CD4-positive, alpha-beta T cell treated with Interleukin-12 subunit alpha and Interleukin-12 subunit beta, for 1 hour (primary cell): ENCODE measurements around the gene RPTN.
"Not testable (repeated sequence)": the region's sequence is repeated elsewhere in the genome, so short reads cannot be mapped to it uniquely, and the experiment has no call there.

ENCODE experiments used
- DNase-seq: peaks from one replicate; pipeline ENCODE4 v3.0.0-alpha.2; 2020

Gene RPTN

DNA sequence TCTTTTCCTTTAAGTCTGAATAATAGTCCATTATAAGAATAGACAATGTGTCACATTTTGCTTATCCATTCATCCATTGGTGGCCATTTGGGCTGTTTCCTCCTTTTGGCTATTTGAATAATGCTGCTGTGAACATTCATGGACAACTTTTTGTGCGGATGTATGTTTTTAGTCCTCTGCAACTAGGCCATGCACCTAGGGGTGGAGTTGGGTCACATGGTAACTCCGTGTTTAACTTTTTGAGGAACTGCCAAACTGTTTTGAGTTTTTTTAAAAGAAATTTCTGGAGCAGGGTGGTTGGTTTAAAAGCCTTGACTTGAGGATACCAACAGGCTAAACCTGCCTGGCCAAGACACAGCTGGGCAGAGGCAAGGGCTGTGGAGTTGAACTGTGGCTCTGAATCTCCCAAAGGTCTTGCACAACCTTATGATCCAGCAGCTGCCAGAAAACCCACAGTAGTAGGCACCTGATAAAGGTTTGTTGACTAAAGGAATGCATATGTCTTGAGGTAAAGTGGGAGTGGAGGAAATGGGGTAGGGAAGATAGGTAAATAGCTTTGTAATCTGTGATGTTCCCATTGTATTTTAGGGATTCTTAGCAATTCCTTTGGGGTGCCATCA, 5.6 kb upstream of the RPTN start:
- no peak for DNase-seq

GRCh38 chr1:152162792-152163463, 3.9 kb upstream of the RPTN start:
- DNase-seq = no peak

- DNase-seq = no peak
Observed at GRCh38 chr1:152160576-152160975, 1.5 kb upstream of the RPTN start.

DNA sequence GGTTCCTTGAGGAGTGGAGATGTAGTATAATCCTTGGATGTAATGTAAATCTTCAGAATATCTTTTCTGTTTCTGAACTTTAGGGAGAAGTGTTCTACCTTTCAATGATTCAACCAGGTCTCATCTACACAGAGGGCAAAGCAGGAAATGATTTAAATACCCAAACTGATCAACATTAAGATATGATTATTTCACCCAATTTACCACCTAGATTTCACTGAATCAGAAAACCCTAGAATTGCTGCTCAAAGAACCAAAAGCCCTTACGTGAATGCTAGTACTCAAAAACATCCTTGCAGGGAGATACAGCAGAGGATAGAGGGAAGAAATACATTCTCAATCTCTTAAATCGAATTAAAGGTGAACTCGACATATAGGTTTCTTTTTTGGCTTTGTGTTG, 5.0 kb downstream of the RPTN start:
- no peak for DNase-seq

DNA sequence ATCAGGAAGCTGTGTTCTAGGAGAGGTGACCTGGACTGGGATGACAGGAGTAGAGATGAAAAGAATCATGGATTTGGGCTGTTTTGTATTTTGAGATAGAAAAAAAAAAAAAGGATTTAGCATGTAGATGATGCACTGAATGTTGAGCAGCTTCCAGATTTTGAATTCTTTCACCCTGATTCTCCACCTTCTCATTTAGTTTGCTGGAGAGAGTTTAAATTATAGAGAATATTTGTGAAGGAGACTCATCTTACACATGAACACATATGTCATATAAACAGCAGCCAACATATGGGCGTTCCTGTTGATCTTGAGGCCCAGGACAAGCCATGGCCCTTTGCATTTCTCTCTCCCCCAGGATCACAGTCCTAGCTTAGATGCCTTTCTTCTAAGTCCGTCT, 7.4 kb downstream of the RPTN start:
- no peak for DNase-seq

DNA sequence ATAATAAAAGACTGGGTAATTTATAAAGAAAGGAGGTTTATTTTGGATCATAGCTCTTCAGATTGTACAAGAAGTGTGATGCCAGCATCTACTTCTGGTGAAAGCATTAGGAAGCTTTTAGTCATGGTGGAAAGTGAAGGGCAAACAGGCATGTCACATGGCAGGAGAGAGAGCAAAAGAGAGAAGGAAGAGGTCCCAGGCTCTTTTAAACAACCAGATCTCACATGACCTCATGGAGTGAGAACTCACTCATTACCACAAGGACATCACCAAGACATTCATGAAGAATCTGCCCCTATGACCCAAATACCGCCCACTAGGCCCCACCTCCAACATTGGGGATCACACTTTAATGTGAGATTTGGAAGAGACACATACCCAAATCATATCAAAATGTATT, 10.0 kb downstream of the RPTN start:
- no peak for DNase-seq

- DNase-seq = no peak
Observed at GRCh38 chr1:152148051-152148450, 11.0 kb downstream of the RPTN start.

DNA sequence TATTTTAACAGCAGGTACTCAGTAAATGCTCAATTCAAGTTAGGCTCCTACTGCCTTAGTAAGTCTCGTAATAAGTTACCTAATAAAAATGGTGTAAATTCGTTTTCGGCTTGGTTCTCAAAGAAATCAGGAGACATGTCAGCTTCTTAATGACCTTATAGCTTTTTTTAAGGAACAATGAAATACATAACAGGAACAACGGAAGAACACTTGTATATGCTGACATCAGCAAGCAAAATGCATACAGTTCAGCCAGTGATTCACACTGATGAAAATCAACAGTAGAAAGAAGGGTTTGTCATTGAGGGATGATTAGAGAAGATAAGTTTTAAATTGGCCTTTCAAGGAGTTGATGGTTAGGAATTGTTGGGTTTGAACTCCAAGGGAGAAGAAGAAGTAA, 13.3 kb downstream of the RPTN start:
- no peak for DNase-seq

DNA sequence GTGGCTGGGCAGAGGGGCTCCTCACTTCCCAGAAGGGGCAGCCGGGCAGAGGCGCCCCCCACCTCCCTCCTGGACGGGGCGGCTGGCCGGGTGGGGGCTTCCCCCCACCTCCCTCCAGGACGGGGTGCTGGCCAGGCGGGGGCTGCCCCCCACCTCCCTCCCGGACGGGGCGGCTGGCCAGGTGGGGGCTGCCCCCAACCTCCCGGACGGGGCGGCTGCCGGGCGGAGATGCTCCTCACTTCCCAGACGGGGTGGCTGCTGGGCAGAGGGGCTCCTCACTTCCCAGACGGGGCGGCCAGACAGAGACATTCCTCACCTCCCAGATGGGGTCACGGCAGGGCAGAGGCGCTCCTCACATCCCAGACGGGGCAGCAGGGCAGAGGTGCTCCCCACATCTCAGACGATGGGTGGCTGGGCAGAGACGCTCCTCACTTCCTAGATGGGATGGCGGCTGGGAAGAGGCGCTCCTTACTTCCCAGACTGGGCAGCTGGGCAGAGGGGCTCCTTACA, 14.3 kb downstream of the RPTN start:
- not testable (repeated sequence) for DNase-seq

DNA sequence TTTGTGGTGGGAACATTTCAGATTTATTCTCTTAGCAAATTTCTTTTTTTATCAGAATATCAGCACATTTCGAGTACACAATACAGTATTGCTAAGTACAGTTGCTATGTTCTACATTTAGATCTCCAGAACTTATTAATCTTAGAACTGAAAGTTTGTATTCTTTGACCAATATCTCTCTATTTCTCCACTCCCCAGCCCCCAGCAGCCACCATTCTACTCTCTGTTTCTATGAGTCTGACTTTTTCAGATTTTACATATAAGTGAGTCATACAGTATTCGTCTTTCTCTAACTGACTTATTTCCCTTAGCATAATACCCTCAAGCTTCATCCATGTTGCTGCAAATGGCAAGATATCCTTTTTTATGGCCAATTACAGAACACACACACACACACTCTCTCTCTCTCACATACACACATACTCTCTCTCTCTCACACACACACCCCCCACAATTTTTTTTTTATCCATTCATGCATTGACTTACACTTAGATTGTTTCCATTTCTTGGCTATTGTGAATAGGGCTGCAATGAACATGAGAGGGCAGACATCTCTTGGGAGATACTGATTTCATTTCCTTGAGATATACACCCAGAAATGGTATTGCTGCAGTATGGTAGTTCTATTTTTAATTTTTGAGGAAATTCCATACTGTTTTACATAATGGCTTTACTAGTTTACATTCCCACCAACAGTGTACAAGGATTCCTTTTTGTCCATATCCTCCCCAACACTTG, 15.7 kb downstream of the RPTN start:
- DNase-seq = no peak

GRCh38 chr1:152141971-152142584, 16.9 kb downstream of the RPTN start:
- peak; percentile 12 for DNase-seq

- DNase-seq = no peak
Observed at GRCh38 chr1:152137215-152137614, 21.8 kb downstream of the RPTN start.

DNA sequence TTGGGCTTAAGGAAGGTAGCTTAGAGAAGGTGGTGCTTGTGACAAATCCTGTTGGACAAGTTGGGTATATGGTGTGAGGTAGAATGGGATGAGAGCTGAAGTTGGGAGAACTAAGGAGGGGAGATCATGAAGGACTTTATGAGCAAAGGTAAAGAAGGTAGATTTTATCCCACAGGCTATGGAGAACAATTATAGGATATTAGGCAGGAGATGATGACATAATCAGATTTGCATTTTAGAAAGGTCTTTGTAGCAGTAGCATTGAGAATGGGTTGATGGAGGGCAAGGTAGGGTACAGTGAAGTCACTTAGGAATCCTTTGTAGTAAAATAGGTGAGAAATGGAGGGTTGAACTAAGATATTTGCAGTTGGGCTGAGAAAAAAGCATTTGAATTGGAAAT, 28.8 kb downstream of the RPTN start:
- DNase-seq = no peak

- DNase-seq = no peak
Observed at GRCh38 chr1:152127673-152128072, 31.4 kb downstream of the RPTN start.

DNA sequence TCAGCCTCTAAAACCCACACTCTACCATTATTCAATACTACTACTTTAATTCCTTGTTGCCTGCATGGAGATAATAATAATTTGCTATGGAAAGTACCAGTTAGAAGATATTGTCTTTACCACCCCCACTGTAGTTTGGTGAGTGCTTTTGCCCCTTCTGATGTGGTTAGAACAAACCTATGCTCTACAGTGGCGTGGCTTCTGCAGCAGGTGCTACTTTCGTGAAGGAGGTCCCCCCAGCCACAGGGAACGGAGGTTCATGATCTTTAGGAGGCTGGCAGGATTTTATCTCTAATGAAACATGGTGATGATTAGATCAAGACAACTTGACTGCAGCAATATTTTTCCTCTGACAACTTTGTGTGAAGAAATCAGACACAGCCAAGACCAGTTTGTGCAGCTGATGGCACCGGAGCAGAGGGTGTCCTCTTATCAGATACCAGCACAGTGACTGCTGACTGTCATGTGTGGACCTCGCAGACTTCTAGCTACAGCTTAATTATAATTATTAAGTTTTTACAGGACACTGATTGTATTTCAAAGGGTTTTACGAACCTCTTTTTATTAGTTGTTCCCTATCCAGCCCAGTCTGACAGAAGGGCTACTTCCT, 33.1 kb downstream of the RPTN start:
- DNase-seq = no peak

- no peak for DNase-seq
Observed at GRCh38 chr1:152118915-152119314, 40.1 kb downstream of the RPTN start.

DNA sequence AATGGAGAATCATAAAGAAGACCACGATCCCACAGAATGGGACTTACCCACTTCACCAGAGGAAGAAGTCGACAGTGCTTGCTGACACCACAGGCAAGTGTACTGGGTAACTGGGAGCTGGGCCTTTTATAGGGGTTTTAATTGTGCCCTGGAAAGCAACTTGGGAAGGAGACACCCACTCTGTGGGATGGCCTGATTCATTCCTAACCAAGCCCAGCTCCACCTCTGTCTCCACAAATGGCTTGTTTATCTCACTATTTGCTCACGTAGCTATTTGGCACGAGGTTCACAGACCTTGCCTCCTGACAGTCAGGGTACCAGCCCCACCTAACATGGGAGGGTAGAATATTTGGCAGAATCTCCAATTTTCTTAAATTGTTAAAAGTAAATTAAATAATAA, 43.7 kb downstream of the RPTN start, which contains the start of gene TCHH:
TSS of gene TCHH (minus strand) at position 101 of the 400 bp plus-strand sequence. CDS start 1,364 bp downstream, outside the sequence.
- no peak for DNase-seq

GRCh38 chr1:152112885-152113432, 46.1 kb downstream of the RPTN start:
- DNase-seq = no peak

DNA sequence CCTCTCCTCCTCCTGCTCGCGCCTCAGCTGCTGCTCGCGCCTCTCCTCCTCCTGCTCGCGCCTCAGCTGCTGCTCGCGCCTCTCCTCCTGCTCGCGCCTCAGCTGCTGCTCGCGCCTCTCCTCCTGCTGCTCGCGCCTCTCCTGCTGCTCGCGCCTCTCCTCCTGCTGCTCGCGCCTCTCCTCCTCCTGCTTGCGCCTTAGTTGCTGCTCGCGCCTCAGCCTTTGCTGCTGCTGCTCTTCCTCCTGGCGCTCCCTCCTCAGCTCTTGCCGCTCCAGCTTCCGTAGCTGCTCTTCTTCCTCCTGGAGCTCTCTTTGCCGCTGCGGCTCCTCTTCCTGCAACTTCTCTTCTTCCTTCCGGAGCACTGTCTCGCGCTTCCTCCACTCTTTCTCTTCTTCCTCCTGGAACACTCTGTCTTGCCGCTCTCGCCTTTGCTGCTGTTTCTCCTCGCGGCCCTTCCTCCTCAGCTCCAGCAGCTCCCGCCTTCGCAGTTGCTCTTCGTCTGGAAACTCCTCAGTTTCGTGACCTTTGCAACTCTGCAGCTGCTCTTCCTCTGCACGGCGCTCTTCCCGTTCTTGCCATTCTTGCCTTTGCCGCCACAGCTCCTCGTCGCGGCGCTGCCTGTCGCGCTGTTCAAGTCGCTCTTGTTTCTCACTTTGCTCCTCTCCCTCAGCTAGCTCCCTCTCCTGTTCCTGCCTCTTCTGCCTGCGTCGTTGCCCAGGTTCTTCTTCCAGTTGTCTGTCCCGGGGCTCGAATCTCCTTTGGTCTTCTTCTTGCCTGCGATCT, 46.7 kb downstream of the RPTN start:
- no peak for DNase-seq

DNA sequence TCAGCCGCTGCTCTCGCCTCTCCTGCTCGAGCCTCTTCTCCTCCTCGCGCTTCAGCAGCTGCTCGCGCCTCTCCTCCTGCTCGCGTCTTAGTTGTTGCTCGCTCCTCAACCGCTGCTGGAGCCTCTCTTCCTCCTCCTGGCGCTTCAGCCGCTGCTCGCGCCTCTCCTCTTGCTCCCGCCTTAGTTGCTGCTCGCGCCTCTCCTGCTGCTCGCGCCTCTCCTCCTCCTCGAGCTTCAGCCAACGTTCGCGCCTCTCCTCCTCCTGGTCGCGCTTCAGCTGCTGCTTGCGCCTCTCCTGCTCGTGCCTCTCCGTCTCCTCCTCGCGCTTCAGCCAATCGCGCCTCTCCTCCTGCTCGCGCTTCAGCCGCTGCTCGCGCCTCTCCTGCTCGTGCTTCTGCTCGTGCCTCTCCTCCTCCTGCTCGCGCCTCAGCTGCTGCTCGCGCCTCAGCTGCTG, 47.5 kb downstream of the RPTN start:
- peak; percentile 4 for DNase-seq

DNA sequence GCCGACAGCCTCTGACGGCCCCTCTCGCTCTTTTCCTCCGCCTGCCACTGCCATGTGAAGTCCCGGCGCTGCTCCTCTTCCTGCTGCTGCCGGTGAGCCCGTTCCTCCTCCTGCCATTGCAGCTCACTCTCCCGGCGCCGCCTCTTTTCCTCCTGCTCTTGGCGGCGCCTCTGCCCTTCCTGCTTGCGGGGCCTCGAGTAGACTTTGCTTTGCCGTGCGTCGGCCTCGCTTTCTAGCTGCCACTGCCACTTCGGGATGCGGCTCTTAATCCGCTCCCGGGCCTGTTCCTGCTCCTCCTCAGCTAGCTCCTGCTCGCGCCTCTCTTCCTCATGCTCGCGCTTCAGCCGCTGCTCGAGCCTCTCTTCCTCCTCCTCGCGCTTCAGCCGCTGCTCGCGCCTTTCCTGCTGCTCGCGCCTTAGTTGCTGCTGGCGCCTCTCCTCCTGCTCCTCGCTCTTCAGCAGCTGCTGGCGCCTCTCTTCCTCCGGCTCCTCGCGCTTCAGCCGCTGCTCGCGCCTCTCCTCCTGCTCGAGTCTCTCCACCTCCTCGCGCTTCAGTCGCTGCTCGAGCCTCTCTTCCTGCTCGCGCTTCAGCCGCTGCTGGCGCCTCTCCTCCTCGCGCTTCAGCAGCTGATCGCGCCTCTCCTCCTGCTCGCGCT, 48.0 kb downstream of the RPTN start:
- no peak for DNase-seq
